Keratinocyte (primary cell): Measurements from ENCODE around the gene ALOX15B. TPM values are rescaled to one million over a fixed set of nuclear protein-coding genes. Genes with fewer than 3 reads are reported as not detected.

Experiments
- DNase-seq: peaks from one replicate; pipeline ENCODE4 v3.0.0-alpha.2; 2011; ENCODE audit warnings: low read depth, missing footprints, low spot score
- FAIRE-seq: peaks from 2 replicates; lab custom pipeline; 2011; peaks lifted over from hg19 to GRCh38; lab: Jason Lieb, UNC
- H2AFZ ChIP-seq: 2 replicates; pipeline ENCODE4 v1.6.0; 2012; ENCODE audit warnings: low read length, control low read depth, inconsistent platforms; ENCODE audit not compliant: control insufficient read depth
- H3K27ac ChIP-seq: 2 replicates; pipeline ENCODE4 v1.5.1; 2011; ENCODE audit warnings: low read length; ENCODE audit not compliant: control insufficient read depth, insufficient read depth
- H3K27me3 ChIP-seq: 3 replicates; pipeline ENCODE4 v1.6.0; 2011; ENCODE audit warnings: low read length; ENCODE audit not compliant: control insufficient read depth, insufficient read depth; ENCODE audit errors: extremely low read depth
- H3K36me3 ChIP-seq, 2 experiments: 2 replicates in 1 of 2; 3 replicates in 1 of 2; pipeline ENCODE4 v1.5.1; 2011; ENCODE audit warnings: low read length in 2 of 2, mild to moderate bottlenecking in 1 of 2; ENCODE audit not compliant: control insufficient read depth in 2 of 2, insufficient read depth in 2 of 2; ENCODE audit errors: extremely low read depth in 1 of 2
- H3K4me1 ChIP-seq: 3 replicates; pipeline ENCODE4 v1.5.1; 2011; ENCODE audit warnings: low read length; ENCODE audit not compliant: control insufficient read depth, insufficient read depth; ENCODE audit errors: extremely low read depth
- H3K4me2 ChIP-seq: 3 replicates; pipeline ENCODE4 v1.6.0; 2011; ENCODE audit warnings: low read depth, low read length; ENCODE audit not compliant: control insufficient read depth, insufficient read depth; ENCODE audit errors: extremely low read depth
- H3K4me3 ChIP-seq, 3 experiments: fragments of 200-600 bp in 1 of 3; sonication (generic) in 1 of 3; 2 replicates in 2 of 3; 3 replicates in 1 of 3; pipeline ENCODE4 v1.5.1; 2011 to 2016; ENCODE audit warnings: low read length in 3 of 3, mild to moderate bottlenecking in 3 of 3, control low read depth in 2 of 3, inconsistent platforms in 1 of 3, low read depth in 1 of 3, mixed read lengths in 1 of 3, mixed run types in 1 of 3, moderate library complexity in 1 of 3; ENCODE audit not compliant: control insufficient read depth in 2 of 3, insufficient read depth in 2 of 3; ENCODE audit errors: extremely low read depth in 1 of 3
- H3K79me2 ChIP-seq: 2 replicates; pipeline ENCODE4 v1.6.0; 2012; ENCODE audit warnings: low read length; ENCODE audit not compliant: control insufficient read depth, insufficient read depth
- H3K9ac ChIP-seq: 3 replicates; pipeline ENCODE4 v1.6.0; 2011; ENCODE audit warnings: low read length; ENCODE audit not compliant: control insufficient read depth, insufficient read depth; ENCODE audit errors: extremely low read depth
- H3K9me1 ChIP-seq: 3 replicates; pipeline ENCODE4 v1.6.0; 2011; ENCODE audit warnings: low read length; ENCODE audit not compliant: control insufficient read depth, insufficient read depth; ENCODE audit errors: extremely low read depth
- H3K9me3 ChIP-seq: 2 replicates; pipeline ENCODE4 v1.5.1; 2012; ENCODE audit warnings: low read depth, low read length; ENCODE audit not compliant: control insufficient read depth
- H4K20me1 ChIP-seq: 3 replicates; pipeline ENCODE4 v1.6.0; 2011; ENCODE audit warnings: low read length; ENCODE audit not compliant: control insufficient read depth, insufficient read depth; ENCODE audit errors: extremely low read depth
- EZH2 ChIP-seq: IDR thresholded peaks from one replicate; pipeline ENCODE4 v1.6.1; 2012; ENCODE audit warnings: inconsistent platforms, mild to moderate bottlenecking, low read length, moderate library complexity
- dilution Hi-C: fragments of 300-500 bp; cut with MboI; formaldehyde crosslinking; loops from one replicate; pipeline ENCODE4 v1.7.0; 2020; ENCODE audit warnings: low sequenced_read_pairs; ENCODE audit not compliant: extremely low pct_ligation_motif_present
- polyA plus RNA-seq, 5 experiments: library from polyadenylated mRNA; depleted of rRNA in 3 of 5; stranded (reverse) in 3 of 5; stranded (forward) in 1 of 5; unstranded in 1 of 5; fragments of >200 nt; gene quantifications; 1 replicate in 1 of 5; 2 replicates in 3 of 5; 3 replicates in 1 of 5; pipeline versions ENCODE4 v1.2.1 to v1.2.3, GENCODE V29; 2011 to 2012; ENCODE audit warnings: missing spikeins in 2 of 5, low read depth in 1 of 5, low replicate concordance in 1 of 5
- TF ChIP-seq, protein P1 (sequence below), 3 experiments: IDR thresholded peaks in 1 of 3; conservative IDR thresholded peaks in 1 of 3; optimal IDR thresholded peaks in 1 of 3; 2 replicates in 2 of 3; 3 replicates in 1 of 3; pipeline versions ENCODE3 to v1.5.1; 2011; ENCODE audit warnings: low read length in 3 of 3, mild to moderate bottlenecking in 3 of 3, moderate library complexity in 2 of 3, control low read depth in 1 of 3, inconsistent platforms in 1 of 3; ENCODE audit not compliant: insufficient read depth in 2 of 3; ENCODE audit errors: extremely low read depth in 1 of 3

Gene ALOX15B
- polyA plus RNA-seq, 1 donor (not counting 4 experiments of a cell fraction or from before 2014, with no cell fraction given), result 29.7 TPM

- DNase-seq (peak; percentile 21), FAIRE-seq (peak; percentile 61)
- Histone ChIP-seq H3K9ac (no peak overlapping the region), H3K9me1 (no peaks in the 10 kb centered on the region), H3K4me3 (no peak overlapping the region), H2AFZ (no peak overlapping the region), H3K27me3 (no peaks in the 10 kb centered on the region), H3K4me1 (peaks cover 20% of the 10 kb centered on the region), H3K27ac (no peak overlapping the region), H4K20me1 (no peaks in the 10 kb centered on the region), H3K9me3 (no peaks in the 10 kb centered on the region), H3K4me2 (no peak overlapping the region), H3K79me2 (no peaks in the 10 kb centered on the region), H3K36me3 (no peaks in the 10 kb centered on the region)
- TF ChIP-seq, protein P1, sequence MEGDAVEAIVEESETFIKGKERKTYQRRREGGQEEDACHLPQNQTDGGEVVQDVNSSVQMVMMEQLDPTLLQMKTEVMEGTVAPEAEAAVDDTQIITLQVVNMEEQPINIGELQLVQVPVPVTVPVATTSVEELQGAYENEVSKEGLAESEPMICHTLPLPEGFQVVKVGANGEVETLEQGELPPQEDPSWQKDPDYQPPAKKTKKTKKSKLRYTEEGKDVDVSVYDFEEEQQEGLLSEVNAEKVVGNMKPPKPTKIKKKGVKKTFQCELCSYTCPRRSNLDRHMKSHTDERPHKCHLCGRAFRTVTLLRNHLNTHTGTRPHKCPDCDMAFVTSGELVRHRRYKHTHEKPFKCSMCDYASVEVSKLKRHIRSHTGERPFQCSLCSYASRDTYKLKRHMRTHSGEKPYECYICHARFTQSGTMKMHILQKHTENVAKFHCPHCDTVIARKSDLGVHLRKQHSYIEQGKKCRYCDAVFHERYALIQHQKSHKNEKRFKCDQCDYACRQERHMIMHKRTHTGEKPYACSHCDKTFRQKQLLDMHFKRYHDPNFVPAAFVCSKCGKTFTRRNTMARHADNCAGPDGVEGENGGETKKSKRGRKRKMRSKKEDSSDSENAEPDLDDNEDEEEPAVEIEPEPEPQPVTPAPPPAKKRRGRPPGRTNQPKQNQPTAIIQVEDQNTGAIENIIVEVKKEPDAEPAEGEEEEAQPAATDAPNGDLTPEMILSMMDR (optimal IDR thresholded peaks at IDR 0.05 in 1 of 3, IDR thresholded peaks at IDR 0.05 in 1 of 3, conservative IDR thresholded peaks at IDR 0.05 in 1 of 3; ENCODE audit: extremely low read depth in 1 of 3, insufficient read depth in 2 of 3, low read length in 3 of 3), result no peak
- TF ChIP-seq EZH2, result no peak
- dilution Hi-C loops, result no loop called here
Measured at GRCh38 chr17:8053600-8053999, 14.7 kb downstream of the ALOX15B start.

DNA sequence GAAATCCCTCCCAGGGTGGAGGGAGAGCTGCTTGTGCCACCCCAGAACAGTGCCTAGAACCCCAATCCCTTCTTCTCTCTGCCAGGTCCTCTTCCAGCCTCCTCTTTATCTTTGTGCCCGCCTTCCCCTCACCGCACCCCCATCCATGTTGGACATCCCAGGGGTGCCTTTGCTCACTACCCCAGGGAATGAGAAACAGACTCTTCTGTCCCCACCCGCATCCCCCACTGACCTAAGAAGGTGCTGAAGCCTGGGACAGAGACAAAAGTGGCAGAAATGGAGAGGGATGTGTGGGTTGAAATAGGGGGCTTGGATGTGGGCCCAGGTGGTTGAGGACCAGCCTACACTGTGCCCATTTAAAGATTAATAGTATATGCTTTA is 17.0 kb downstream of the ALOX15B start:
- Histone ChIP-seq H3K9me3 (no peaks in the 10 kb centered on the region), H3K36me3 (no peaks in the 10 kb centered on the region), H4K20me1 (no peaks in the 10 kb centered on the region), H3K4me1 (peaks cover 20% of the 10 kb centered on the region), H3K27ac (no peak overlapping the region), H3K9ac (no peak overlapping the region), H2AFZ (no peak overlapping the region), H3K4me2 (peak overlapping the region; percentile 23), H3K79me2 (no peaks in the 10 kb centered on the region), H3K27me3 (no peaks in the 10 kb centered on the region), H3K4me3 (no peak overlapping the region), H3K9me1 (no peaks in the 10 kb centered on the region)
- FAIRE-seq (no peak), DNase-seq (no peak)
- dilution Hi-C loops, result no loop called here
- TF ChIP-seq, protein P1 (optimal IDR thresholded peaks at IDR 0.05 in 1 of 3, IDR thresholded peaks at IDR 0.05 in 1 of 3, conservative IDR thresholded peaks at IDR 0.05 in 1 of 3; ENCODE audit: extremely low read depth in 1 of 3, insufficient read depth in 2 of 3, low read length in 3 of 3), result no peak
- TF ChIP-seq EZH2, result no peak
